Measurements from ENCODE around the gene PROM1.

The PROM1 gene

GRCh38 chr4:16055873-16056272, 27.9 kb downstream of the PROM1 start:
- in situ Hi-C loops (cut with HindIII; ENCODE audit: low pct_ligation_motif_present, low sequenced_read_pairs): no loop called here
- TF ChIP-seq, protein P1, sequence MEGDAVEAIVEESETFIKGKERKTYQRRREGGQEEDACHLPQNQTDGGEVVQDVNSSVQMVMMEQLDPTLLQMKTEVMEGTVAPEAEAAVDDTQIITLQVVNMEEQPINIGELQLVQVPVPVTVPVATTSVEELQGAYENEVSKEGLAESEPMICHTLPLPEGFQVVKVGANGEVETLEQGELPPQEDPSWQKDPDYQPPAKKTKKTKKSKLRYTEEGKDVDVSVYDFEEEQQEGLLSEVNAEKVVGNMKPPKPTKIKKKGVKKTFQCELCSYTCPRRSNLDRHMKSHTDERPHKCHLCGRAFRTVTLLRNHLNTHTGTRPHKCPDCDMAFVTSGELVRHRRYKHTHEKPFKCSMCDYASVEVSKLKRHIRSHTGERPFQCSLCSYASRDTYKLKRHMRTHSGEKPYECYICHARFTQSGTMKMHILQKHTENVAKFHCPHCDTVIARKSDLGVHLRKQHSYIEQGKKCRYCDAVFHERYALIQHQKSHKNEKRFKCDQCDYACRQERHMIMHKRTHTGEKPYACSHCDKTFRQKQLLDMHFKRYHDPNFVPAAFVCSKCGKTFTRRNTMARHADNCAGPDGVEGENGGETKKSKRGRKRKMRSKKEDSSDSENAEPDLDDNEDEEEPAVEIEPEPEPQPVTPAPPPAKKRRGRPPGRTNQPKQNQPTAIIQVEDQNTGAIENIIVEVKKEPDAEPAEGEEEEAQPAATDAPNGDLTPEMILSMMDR (IDR thresholded peaks at IDR 0.05; ENCODE audit: low read depth, low read length, missing control alignments): no peak
- peaks cover 13% of the 10 kb centered on the region for H3K27me3 ChIP-seq (replicated peaks)
- H3K27ac ChIP-seq: no peak overlapping the region
- DNase-seq: no peak
- no peak overlapping the region for H3K4me3 ChIP-seq (ENCODE audit: low read depth, low read length)
- H3K36me3 ChIP-seq (replicated peaks): no peaks in the 10 kb centered on the region

DNA sequence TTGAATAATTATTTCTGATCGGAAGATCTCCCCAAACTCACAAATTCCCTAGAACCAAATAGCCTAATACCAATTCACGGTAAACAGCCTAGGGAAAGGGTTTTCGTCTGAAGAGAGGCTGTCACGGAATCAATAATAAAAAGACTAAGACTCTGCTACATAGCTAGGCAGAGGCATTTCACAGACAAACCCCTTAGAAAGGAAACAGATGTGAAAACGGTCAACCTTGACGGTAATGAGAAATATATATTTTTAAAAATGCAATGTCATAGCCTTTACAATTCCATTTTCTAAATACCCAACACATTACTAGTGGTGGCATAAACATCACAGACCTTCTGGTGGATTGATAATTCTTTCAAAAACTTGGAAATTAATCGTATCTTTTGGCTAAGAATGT, 28.4 kb downstream of the PROM1 start:
- no peak for DNase-seq
- Histone ChIP-seq H3K4me3 (ENCODE audit: low read depth, low read length) (no peak overlapping the region), H3K36me3 (replicated peaks) (no peaks in the 10 kb centered on the region), H3K27me3 (replicated peaks) (peaks cover 13% of the 10 kb centered on the region), H3K27ac (no peak overlapping the region)
- TF ChIP-seq, protein P1 (IDR thresholded peaks at IDR 0.05; ENCODE audit: low read depth, low read length, missing control alignments): no peak
- in situ Hi-C loops (cut with HindIII; ENCODE audit: low pct_ligation_motif_present, low sequenced_read_pairs): no loop called here

DNA sequence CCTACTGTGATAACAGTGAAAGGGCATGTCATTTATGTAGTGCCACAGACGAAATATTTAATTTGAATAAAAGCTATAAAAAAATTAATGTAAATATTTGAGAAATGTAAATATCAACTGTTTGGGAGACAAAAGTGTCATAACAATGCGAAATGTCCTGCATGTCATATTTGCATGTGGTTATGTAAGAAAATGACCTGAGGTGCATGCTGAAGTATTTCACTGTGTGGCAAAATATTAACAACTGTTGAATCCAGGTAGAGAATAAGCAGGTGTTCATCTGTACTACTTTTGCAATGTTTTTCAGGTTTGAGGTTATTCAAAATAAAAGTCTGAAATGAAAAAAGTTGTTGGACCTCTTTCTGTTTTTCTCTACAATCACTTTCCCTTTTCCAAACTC, 30.9 kb downstream of the PROM1 start:
- H3K27me3 ChIP-seq (replicated peaks): peaks cover 12% of the 10 kb centered on the region
- TF ChIP-seq, protein P1 (IDR thresholded peaks at IDR 0.05; ENCODE audit: low read depth, low read length, missing control alignments): no peak
- in situ Hi-C loops (cut with HindIII; ENCODE audit: low pct_ligation_motif_present, low sequenced_read_pairs): no loop called here
- H3K4me3 ChIP-seq (ENCODE audit: low read depth, low read length): no peak overlapping the region
- H3K27ac ChIP-seq: no peak overlapping the region
- DNase-seq: no peak
- H3K36me3 ChIP-seq (replicated peaks): no peaks in the 10 kb centered on the region

GRCh38 chr4:16051980-16052379, 31.8 kb downstream of the PROM1 start:
- Histone ChIP-seq H3K27ac (no peak overlapping the region), H3K4me3 (ENCODE audit: low read depth, low read length) (no peak overlapping the region), H3K27me3 (replicated peaks) (peaks cover 7% of the 10 kb centered on the region), H3K36me3 (replicated peaks) (no peaks in the 10 kb centered on the region)
- in situ Hi-C loops (cut with HindIII; ENCODE audit: low pct_ligation_motif_present, low sequenced_read_pairs): no loop called here
- TF ChIP-seq, protein P1 (IDR thresholded peaks at IDR 0.05; ENCODE audit: low read depth, low read length, missing control alignments): no peak
- no peak for DNase-seq

- no peaks in the 10 kb centered on the region for H3K36me3 ChIP-seq (replicated peaks)
- in situ Hi-C loops (cut with HindIII; ENCODE audit: low pct_ligation_motif_present, low sequenced_read_pairs): no loop called here
- H3K27me3 ChIP-seq (replicated peaks): peaks cover 4% of the 10 kb centered on the region
- H3K27ac ChIP-seq: no peak overlapping the region
- DNase-seq: no peak
- H3K4me3 ChIP-seq (ENCODE audit: low read depth, low read length): no peak overlapping the region
- TF ChIP-seq, protein P1 (IDR thresholded peaks at IDR 0.05; ENCODE audit: low read depth, low read length, missing control alignments): no peak
These were observed 32.7 kb downstream of the PROM1 start for GRCh38 chr4:16051132-16051531.

DNA sequence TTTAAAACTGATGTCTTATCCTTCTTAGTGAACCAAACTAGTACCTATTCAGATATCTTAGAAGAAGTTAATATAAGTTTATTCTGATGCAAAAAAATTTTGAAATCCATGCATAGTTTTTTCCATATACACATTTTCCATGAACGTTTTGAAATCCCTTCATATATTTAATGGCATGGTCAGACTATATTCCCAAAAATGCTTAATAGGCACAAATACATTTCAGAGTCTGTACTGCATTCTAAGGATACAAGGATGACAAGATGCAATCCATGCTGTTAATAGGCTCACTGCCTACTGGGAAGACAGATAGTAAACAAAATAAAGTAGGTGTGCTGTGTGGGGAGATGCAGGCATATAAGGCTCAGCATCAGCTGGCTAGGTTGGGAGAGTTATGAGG, 33.2 kb downstream of the PROM1 start:
- TF ChIP-seq, protein P1 (IDR thresholded peaks at IDR 0.05; ENCODE audit: low read depth, low read length, missing control alignments): no peak
- H3K4me3 ChIP-seq (ENCODE audit: low read depth, low read length): no peak overlapping the region
- H3K36me3 ChIP-seq (replicated peaks): no peaks in the 10 kb centered on the region
- no peak overlapping the region for H3K27ac ChIP-seq
- no peak for DNase-seq
- in situ Hi-C loops (cut with HindIII; ENCODE audit: low pct_ligation_motif_present, low sequenced_read_pairs): no loop called here
- H3K27me3 ChIP-seq (replicated peaks): peaks cover 4% of the 10 kb centered on the region

Measured in brain microvascular endothelial cell (primary cell).